HTERT RPE-1 (cell line): Measurements from ENCODE around the gene SUCLG2.
"Not testable (repeated sequence)": the region's sequence is repeated elsewhere in the genome, so short reads cannot be mapped to it uniquely, and the experiment has no call there.

Experiments used
- in situ Hi-C: fragments of 300-500 bp; cut with MboI; formaldehyde crosslinking; loops from 4 replicates; pipeline ENCODE4 v1.14.3; 2020; ENCODE audit warnings: low sequenced_read_pairs

The SUCLG2 gene

GRCh38 chr3:67561667-67562394, 92.6 kb downstream of the SUCLG2 start:
- in situ Hi-C loops: no loop called here

- in situ Hi-C loops: no loop called here
These were observed 93.1 kb downstream of the SUCLG2 start for GRCh38 chr3:67561266-67561665.

GRCh38 chr3:67559029-67559605, 95.3 kb downstream of the SUCLG2 start:
- in situ Hi-C loops: no loop called here

GRCh38 chr3:67558426-67558825, 96.0 kb downstream of the SUCLG2 start:
- in situ Hi-C loops: no loop called here

GRCh38 chr3:67557848-67558355, 96.5 kb downstream of the SUCLG2 start:
- in situ Hi-C loops: no loop called here

- in situ Hi-C loops: no loop called here
These were observed 102.9 kb downstream of the SUCLG2 start for GRCh38 chr3:67551361-67552016.

- in situ Hi-C loops: no loop called here
These were observed 103.9 kb downstream of the SUCLG2 start for GRCh38 chr3:67550541-67550940.

- in situ Hi-C loops: not testable (repeated sequence)
These were observed 111.7 kb downstream of the SUCLG2 start for GRCh38 chr3:67542502-67543250.

GRCh38 chr3:67540198-67540894, 114.1 kb downstream of the SUCLG2 start:
- in situ Hi-C loops: no loop called here

- in situ Hi-C loops: not testable (repeated sequence)
These were observed 117.2 kb downstream of the SUCLG2 start for GRCh38 chr3:67537203-67537602.

- in situ Hi-C loops: no loop called here
These were observed 119.4 kb downstream of the SUCLG2 start for GRCh38 chr3:67535006-67535405.

- in situ Hi-C loops: no loop called here
These were observed 119.8 kb downstream of the SUCLG2 start for GRCh38 chr3:67534594-67534993.

- in situ Hi-C loops: no loop called here
These were observed 123.0 kb downstream of the SUCLG2 start for GRCh38 chr3:67531181-67532101.

- in situ Hi-C loops: no loop called here
These were observed 124.5 kb downstream of the SUCLG2 start for GRCh38 chr3:67529915-67530314.

- in situ Hi-C loops: no loop called here
These were observed 125.1 kb downstream of the SUCLG2 start for GRCh38 chr3:67529337-67529736.

GRCh38 chr3:67526246-67526645, 128.2 kb downstream of the SUCLG2 start:
- in situ Hi-C loops: no loop called here

GRCh38 chr3:67524046-67524445, 130.4 kb downstream of the SUCLG2 start:
- in situ Hi-C loops: no loop called here

GRCh38 chr3:67522081-67522480, 132.3 kb downstream of the SUCLG2 start:
- in situ Hi-C loops: no loop called here

GRCh38 chr3:67521053-67521646, 133.3 kb downstream of the SUCLG2 start:
- in situ Hi-C loops: no loop called here
